ENCODE results near the gene TPM4. TPM values are rescaled to one million over a fixed set of nuclear protein-coding genes. Genes with fewer than 3 reads are reported as not detected.
A peak's percentile ranks its signal among the peaks of the same experiment; 100 is the strongest.

TPM4 gene
- total and polyA plus RNA-seq, 2 of the 13 experiments (the other 11 are each of a cell fraction or from before 2014, with no cell fraction given): 180 to 188 TPM

GRCh38 chr19:16076154-16076957 is at the start of gene TPM4 (continued):
- TF ChIP-seq HOMEZ (CRISPR knock-in tag; IDR thresholded peaks at IDR 0.05; ENCODE audit: low read depth) (no peak), BCL6 (CRISPR knock-in tag; IDR thresholded peaks at IDR 0.05) (no peak), ZNF280B (CRISPR knock-in tag; IDR thresholded peaks at IDR 0.05; ENCODE audit: borderline replicate concordance) (no peak), AGO2 (optimal IDR thresholded peaks at IDR 0.05; ENCODE audit: low read depth, low read length) (peak; percentile 7), KIAA2018 (CRISPR knock-in tag; IDR thresholded peaks at IDR 0.05; ENCODE audit: borderline replicate concordance) (no peak), RERE (CRISPR knock-in tag; IDR thresholded peaks at IDR 0.05; ENCODE audit: low read depth) (no peak), DPF2 (CRISPR knock-in tag; IDR thresholded peaks at IDR 0.05; ENCODE audit: borderline replicate concordance, low read depth) (no peak), CBX5 (CRISPR knock-in tag; IDR thresholded peaks at IDR 0.05; ENCODE audit: borderline replicate concordance) (no peak), ZNF205 (CRISPR knock-in tag; IDR thresholded peaks at IDR 0.05) (no peak), KLF13 (CRISPR knock-in tag; IDR thresholded peaks at IDR 0.05) (no peak), FOXA1 (IDR thresholded peaks at IDR 0.05) (no peak), FOXA1 (CRISPR knock-in tag; IDR thresholded peaks at IDR 0.05) (no peak)

Data from HepG2 (cell line).